ELF-1 (cell line): ENCODE data around the gene NTN1.

Experiments used
- DNase-seq: peaks from one replicate; pipeline ENCODE4 v3.0.0-alpha.2; 2016; ENCODE audit warnings: low read depth, low spot score

NTN1 gene

GRCh38 chr17:9158544-9159452, 137.5 kb downstream of the NTN1 start:
- DNase-seq, result no peak

- peak; percentile 81 for DNase-seq
Observed at GRCh38 chr17:9162275-9162985, 141.1 kb downstream of the NTN1 start.

- DNase-seq, result no peak
Observed at GRCh38 chr17:9166788-9167187, 145.5 kb downstream of the NTN1 start.

- DNase-seq, result no peak
Observed at GRCh38 chr17:9167379-9167778, 146.1 kb downstream of the NTN1 start.

GRCh38 chr17:9169116-9169515, 147.8 kb downstream of the NTN1 start:
- DNase-seq, result no peak

GRCh38 chr17:9170336-9170735, 149.0 kb downstream of the NTN1 start:
- no peak for DNase-seq

- no peak for DNase-seq
Observed at GRCh38 chr17:9170853-9171252, 149.5 kb downstream of the NTN1 start.

GRCh38 chr17:9173386-9173983, 152.2 kb downstream of the NTN1 start:
- no peak for DNase-seq

GRCh38 chr17:9174312-9174711, 153.0 kb downstream of the NTN1 start:
- DNase-seq, result no peak

GRCh38 chr17:9174779-9175574, 153.7 kb downstream of the NTN1 start:
- DNase-seq, result no peak

- no peak for DNase-seq
Observed at GRCh38 chr17:9175700-9176467, 154.6 kb downstream of the NTN1 start.

- DNase-seq, result no peak
Observed at GRCh38 chr17:9177212-9177611, 155.9 kb downstream of the NTN1 start.

- DNase-seq, result no peak
Observed at GRCh38 chr17:9178319-9178718, 157.0 kb downstream of the NTN1 start.

GRCh38 chr17:9179602-9180001, 158.3 kb downstream of the NTN1 start:
- DNase-seq, result peak; percentile 35

GRCh38 chr17:9181640-9182039, 160.3 kb downstream of the NTN1 start:
- DNase-seq, result no peak

- no peak for DNase-seq
Observed at GRCh38 chr17:9183306-9183705, 162.0 kb downstream of the NTN1 start.

- no peak for DNase-seq
Observed at GRCh38 chr17:9185142-9185541, 163.8 kb downstream of the NTN1 start.

- no peak for DNase-seq
Observed at GRCh38 chr17:9185688-9186284, 164.5 kb downstream of the NTN1 start.

- no peak for DNase-seq
Observed at GRCh38 chr17:9187828-9188227, 166.5 kb downstream of the NTN1 start.

- no peak for DNase-seq
Observed at GRCh38 chr17:9188367-9188766, 167.1 kb downstream of the NTN1 start.

- DNase-seq, result no peak
Observed at GRCh38 chr17:9189870-9190269, 168.6 kb downstream of the NTN1 start.
